ENCODE results near the gene RHOBTB1.

Gene RHOBTB1

DNA sequence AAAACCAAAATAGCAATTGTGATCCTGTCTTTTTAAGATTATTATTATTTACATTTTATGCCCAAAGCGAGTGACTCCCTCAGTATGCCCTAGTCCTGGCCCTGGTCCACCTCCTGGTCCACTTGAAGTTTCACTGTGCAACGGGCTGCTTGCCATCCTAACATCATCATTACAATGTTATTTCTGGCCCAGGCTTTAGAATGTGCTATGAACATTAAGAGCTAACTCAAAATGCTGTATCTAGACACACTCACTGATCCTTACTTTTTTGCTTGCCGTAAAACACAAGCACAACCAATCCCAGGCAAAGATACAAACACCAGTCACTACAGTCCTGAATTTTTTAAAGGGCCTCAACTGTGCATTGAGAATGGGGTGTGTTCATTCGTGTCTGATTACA, 38.4 kb downstream of the RHOBTB1 start:
- Histone ChIP-seq H3K27ac (no peak overlapping the region), H2AFZ (ENCODE audit: low read depth) (no peak overlapping the region), H4K20me1 (ENCODE audit: insufficient read depth) (no peaks in the 10 kb centered on the region), H3K9ac (no peak overlapping the region), H3K27me3 (ENCODE audit: insufficient read depth, low read depth) (no peaks in the 10 kb centered on the region), H3K4me1 (ENCODE audit: low read depth, poor library complexity, severe bottlenecking) (no peaks in the 10 kb centered on the region), H3K4me3 (IDR thresholded peaks at IDR 0.05; ENCODE audit: insufficient read depth, low read depth, low read length) (no peak overlapping the region), H3K79me2 (ENCODE audit: insufficient read depth, low read depth) (no peaks in the 10 kb centered on the region), H3K4me2 (no peak overlapping the region), H3K36me3 (ENCODE audit: insufficient read depth) (no peaks in the 10 kb centered on the region)
- TF ChIP-seq, protein P1, sequence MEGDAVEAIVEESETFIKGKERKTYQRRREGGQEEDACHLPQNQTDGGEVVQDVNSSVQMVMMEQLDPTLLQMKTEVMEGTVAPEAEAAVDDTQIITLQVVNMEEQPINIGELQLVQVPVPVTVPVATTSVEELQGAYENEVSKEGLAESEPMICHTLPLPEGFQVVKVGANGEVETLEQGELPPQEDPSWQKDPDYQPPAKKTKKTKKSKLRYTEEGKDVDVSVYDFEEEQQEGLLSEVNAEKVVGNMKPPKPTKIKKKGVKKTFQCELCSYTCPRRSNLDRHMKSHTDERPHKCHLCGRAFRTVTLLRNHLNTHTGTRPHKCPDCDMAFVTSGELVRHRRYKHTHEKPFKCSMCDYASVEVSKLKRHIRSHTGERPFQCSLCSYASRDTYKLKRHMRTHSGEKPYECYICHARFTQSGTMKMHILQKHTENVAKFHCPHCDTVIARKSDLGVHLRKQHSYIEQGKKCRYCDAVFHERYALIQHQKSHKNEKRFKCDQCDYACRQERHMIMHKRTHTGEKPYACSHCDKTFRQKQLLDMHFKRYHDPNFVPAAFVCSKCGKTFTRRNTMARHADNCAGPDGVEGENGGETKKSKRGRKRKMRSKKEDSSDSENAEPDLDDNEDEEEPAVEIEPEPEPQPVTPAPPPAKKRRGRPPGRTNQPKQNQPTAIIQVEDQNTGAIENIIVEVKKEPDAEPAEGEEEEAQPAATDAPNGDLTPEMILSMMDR (conservative IDR thresholded peaks at IDR 0.05; ENCODE audit: low read depth, low read length): no peak

DNA sequence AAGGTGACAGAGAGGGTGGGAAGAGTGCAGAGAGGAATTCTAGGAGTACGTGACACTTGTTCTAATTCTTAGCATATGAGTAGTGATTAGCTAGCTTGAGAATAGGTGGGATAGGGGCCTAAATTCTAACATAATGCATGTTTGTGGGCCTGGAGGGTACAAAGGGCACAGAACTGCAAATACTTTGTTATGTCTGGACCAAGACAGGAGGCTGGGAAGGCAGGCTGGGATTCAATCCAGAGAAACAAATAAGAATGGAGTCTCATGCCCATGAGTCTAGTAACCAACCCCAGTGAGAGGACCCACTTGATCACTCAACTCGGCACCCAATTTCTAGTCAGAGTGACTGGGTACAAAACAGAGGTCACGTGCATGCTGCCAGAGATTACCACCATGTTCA, 40.9 kb downstream of the RHOBTB1 start:
- Histone ChIP-seq H3K9ac (no peak overlapping the region), H3K4me3 (IDR thresholded peaks at IDR 0.05; ENCODE audit: insufficient read depth, low read depth, low read length) (no peak overlapping the region), H2AFZ (ENCODE audit: low read depth) (no peak overlapping the region), H3K79me2 (ENCODE audit: insufficient read depth, low read depth) (no peaks in the 10 kb centered on the region), H3K36me3 (ENCODE audit: insufficient read depth) (no peaks in the 10 kb centered on the region), H3K4me2 (no peak overlapping the region), H4K20me1 (ENCODE audit: insufficient read depth) (no peaks in the 10 kb centered on the region), H3K27me3 (ENCODE audit: insufficient read depth, low read depth) (no peaks in the 10 kb centered on the region), H3K4me1 (ENCODE audit: low read depth, poor library complexity, severe bottlenecking) (no peaks in the 10 kb centered on the region), H3K27ac (no peak overlapping the region)
- TF ChIP-seq, protein P1 (conservative IDR thresholded peaks at IDR 0.05; ENCODE audit: low read depth, low read length): no peak

DNA sequence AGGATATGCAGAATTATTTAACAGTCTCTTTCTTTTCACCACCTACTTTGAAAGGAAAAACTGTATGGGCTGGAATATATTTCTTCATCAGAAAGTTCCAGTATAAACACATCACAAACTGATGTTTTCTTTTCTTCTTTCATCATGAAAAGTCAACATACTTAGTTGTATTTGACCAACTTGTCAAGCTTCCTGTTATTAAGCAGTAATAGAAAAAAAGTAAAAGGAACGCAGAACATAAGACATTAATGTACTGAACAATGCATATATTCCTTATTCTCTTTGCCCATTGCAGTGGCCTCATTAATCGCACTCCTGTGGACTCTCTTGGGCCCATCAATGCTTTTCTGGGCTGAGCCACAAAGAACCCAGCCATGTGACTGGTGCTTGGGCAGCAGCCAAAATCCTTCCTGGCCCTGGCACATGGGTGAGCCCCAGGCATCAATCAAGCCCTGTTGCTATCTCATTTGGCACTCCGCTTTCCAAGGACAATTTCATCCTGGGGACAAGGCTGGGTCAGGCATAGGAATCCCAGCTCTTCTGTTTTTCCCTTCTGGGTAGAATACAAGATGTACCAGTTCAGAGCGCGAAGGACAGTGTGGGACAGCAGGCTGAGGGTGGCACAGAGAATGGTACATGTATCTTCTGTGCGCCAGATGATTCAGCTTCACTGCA, 42.3 kb downstream of the RHOBTB1 start:
- Histone ChIP-seq H2AFZ (ENCODE audit: low read depth) (no peak overlapping the region), H3K27ac (no peak overlapping the region), H4K20me1 (ENCODE audit: insufficient read depth) (no peaks in the 10 kb centered on the region), H3K4me3 (IDR thresholded peaks at IDR 0.05; ENCODE audit: insufficient read depth, low read depth, low read length) (no peak overlapping the region), H3K27me3 (ENCODE audit: insufficient read depth, low read depth) (no peaks in the 10 kb centered on the region), H3K4me2 (no peak overlapping the region), H3K79me2 (ENCODE audit: insufficient read depth, low read depth) (no peaks in the 10 kb centered on the region), H3K4me1 (ENCODE audit: low read depth, poor library complexity, severe bottlenecking) (no peaks in the 10 kb centered on the region), H3K9ac (no peak overlapping the region), H3K36me3 (ENCODE audit: insufficient read depth) (no peaks in the 10 kb centered on the region)
- TF ChIP-seq, protein P1 (conservative IDR thresholded peaks at IDR 0.05; ENCODE audit: low read depth, low read length): no peak

DNA sequence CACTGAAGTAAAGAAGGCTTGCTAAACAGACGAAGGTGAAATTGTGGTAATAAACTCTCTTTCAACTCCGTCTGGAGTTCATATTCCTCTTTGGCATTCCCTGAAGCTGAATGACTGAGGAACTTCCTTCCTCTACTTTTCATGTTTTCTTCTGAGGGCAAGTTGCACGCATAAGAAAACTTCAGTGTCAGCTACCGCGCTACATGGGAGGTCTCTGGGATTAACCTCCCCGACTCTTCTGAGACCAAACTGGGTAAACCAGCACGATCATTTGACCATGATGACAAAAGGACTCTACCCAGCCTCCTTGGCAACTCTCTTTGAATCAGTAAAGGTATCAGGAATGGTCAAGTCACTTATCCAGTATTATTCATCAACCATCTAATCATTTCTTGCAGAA, 44.7 kb downstream of the RHOBTB1 start:
- no peaks in the 10 kb centered on the region for H3K4me1 ChIP-seq (ENCODE audit: low read depth, poor library complexity, severe bottlenecking)

More for the DNA sequence above, 44.7 kb downstream of the RHOBTB1 start:
- Histone ChIP-seq H3K27me3 (ENCODE audit: insufficient read depth, low read depth) (no peaks in the 10 kb centered on the region), H3K79me2 (ENCODE audit: insufficient read depth, low read depth) (no peaks in the 10 kb centered on the region), H3K4me3 (IDR thresholded peaks at IDR 0.05; ENCODE audit: insufficient read depth, low read depth, low read length) (no peak overlapping the region), H3K4me2 (no peak overlapping the region), H3K27ac (no peak overlapping the region), H3K36me3 (ENCODE audit: insufficient read depth) (no peaks in the 10 kb centered on the region), H2AFZ (ENCODE audit: low read depth) (no peak overlapping the region), H4K20me1 (ENCODE audit: insufficient read depth) (no peaks in the 10 kb centered on the region), H3K9ac (no peak overlapping the region)
- TF ChIP-seq, protein P1 (conservative IDR thresholded peaks at IDR 0.05; ENCODE audit: low read depth, low read length): no peak
